Brain microvascular endothelial cell (primary cell): Measurements from ENCODE around the gene RRP1.

ENCODE experiments used
- DNase-seq: peaks from one replicate; pipeline ENCODE4 v3.0.0-alpha.2; 2020
- H3K27ac ChIP-seq: fragments of 250-450 bp; sonication (Bioruptor Pico); 2 replicates; pipeline ENCODE4 v1.5.1; 2020; ENCODE audit warnings: mild to moderate bottlenecking, moderate library complexity
- H3K27me3 ChIP-seq: fragments of 250-450 bp; sonication (Bioruptor Pico); replicated peaks from 2 replicates; pipeline ENCODE4 v1.5.1; 2020; ENCODE audit warnings: mild to moderate bottlenecking
- H3K36me3 ChIP-seq: fragments of 250-450 bp; sonication (Bioruptor Pico); replicated peaks from 2 replicates; pipeline ENCODE4 v1.5.1; 2020; ENCODE audit warnings: mild to moderate bottlenecking
- H3K4me3 ChIP-seq: 2 replicates; pipeline ENCODE4 v1.5.1; 2011; ENCODE audit warnings: low read depth, mild to moderate bottlenecking, control low read depth, low read length, moderate library complexity
- in situ Hi-C: cut with HindIII; loops from 2 replicates; pipeline ENCODE4 v1.10.0; 2017; ENCODE audit warnings: low sequenced_read_pairs, low pct_ligation_motif_present
- TF ChIP-seq, protein P1 (sequence below): IDR thresholded peaks from 2 replicates; pipeline ENCODE4 v1.5.1; 2011; ENCODE audit warnings: low read depth, mild to moderate bottlenecking, moderate library complexity, low read length, control low read depth, inconsistent platforms; ENCODE audit errors: missing control alignments

Gene RRP1

DNA sequence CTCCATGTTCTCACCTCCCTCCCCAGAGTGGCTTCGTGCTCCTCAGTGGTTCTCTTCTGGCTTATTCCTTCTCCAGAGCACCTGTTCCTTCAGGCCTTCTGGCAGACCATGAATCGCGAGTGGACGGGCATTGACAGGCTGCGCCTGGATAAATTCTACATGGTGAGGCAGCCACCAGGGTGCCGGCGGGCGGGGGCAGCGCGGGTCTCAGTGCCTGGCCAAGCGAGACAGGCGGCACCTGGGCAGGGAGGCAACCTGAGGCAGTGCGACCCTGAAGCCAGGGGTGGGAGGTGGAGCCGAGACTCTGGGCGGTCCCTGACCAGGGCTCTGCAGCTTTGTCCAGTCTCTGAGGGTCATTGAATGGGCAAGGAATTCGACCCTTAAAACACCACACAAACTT lies 3.9 kb downstream of the RRP1 start:
- H3K36me3 ChIP-seq = peaks cover 52% of the 10 kb centered on the region
- H3K4me3 ChIP-seq = no peak overlapping the region
- no peaks in the 10 kb centered on the region for H3K27me3 ChIP-seq
- H3K27ac ChIP-seq = no peak overlapping the region
- in situ Hi-C loops = no loop called here
- no peak for DNase-seq
- TF ChIP-seq, protein P1, sequence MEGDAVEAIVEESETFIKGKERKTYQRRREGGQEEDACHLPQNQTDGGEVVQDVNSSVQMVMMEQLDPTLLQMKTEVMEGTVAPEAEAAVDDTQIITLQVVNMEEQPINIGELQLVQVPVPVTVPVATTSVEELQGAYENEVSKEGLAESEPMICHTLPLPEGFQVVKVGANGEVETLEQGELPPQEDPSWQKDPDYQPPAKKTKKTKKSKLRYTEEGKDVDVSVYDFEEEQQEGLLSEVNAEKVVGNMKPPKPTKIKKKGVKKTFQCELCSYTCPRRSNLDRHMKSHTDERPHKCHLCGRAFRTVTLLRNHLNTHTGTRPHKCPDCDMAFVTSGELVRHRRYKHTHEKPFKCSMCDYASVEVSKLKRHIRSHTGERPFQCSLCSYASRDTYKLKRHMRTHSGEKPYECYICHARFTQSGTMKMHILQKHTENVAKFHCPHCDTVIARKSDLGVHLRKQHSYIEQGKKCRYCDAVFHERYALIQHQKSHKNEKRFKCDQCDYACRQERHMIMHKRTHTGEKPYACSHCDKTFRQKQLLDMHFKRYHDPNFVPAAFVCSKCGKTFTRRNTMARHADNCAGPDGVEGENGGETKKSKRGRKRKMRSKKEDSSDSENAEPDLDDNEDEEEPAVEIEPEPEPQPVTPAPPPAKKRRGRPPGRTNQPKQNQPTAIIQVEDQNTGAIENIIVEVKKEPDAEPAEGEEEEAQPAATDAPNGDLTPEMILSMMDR = no peak

- H3K36me3 ChIP-seq = peaks cover 61% of the 10 kb centered on the region
- in situ Hi-C loops = no loop called here
- TF ChIP-seq, protein P1 = no peak
- no peak overlapping the region for H3K4me3 ChIP-seq
- no peaks in the 10 kb centered on the region for H3K27me3 ChIP-seq
- H3K27ac ChIP-seq = no peak overlapping the region
- no peak for DNase-seq
Measured at GRCh38 chr21:43794311-43794710, 4.9 kb downstream of the RRP1 start.

GRCh38 chr21:43794857-43795256 lies 5.5 kb downstream of the RRP1 start:
- in situ Hi-C loops = no loop called here
- peaks cover 66% of the 10 kb centered on the region for H3K36me3 ChIP-seq

DNA sequence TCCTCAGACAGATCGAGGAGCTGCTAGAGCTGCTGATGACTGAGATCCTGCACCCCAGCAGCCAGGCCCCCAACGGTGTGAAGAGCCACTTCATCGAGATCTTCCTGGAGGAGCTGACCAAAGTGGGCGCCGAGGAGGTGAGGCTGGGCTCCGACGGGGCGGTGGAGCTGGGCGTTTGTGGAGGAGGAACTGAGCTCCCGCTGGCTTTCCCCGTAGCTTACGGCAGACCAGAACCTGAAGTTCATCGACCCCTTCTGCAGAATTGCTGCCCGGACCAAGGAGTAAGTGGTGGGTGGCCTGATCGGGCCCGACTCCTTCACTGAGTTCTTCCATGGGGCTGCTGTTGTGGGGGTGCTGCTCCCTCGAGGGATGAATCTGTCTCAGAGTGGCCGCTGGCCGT lies 8.0 kb downstream of the RRP1 start:
- no peak for DNase-seq
- TF ChIP-seq, protein P1 = no peak
- Histone ChIP-seq H3K36me3 (peaks cover 84% of the 10 kb centered on the region), H3K27ac (no peak overlapping the region), H3K4me3 (no peak overlapping the region), H3K27me3 (no peaks in the 10 kb centered on the region)
- in situ Hi-C loops = no loop called here

More at GRCh38 chr21:43794857-43795256, 5.5 kb downstream of the RRP1 start:
- no peak overlapping the region for H3K4me3 ChIP-seq
- no peak overlapping the region for H3K27ac ChIP-seq
- TF ChIP-seq, protein P1 = no peak
- no peak for DNase-seq
- no peaks in the 10 kb centered on the region for H3K27me3 ChIP-seq

DNA sequence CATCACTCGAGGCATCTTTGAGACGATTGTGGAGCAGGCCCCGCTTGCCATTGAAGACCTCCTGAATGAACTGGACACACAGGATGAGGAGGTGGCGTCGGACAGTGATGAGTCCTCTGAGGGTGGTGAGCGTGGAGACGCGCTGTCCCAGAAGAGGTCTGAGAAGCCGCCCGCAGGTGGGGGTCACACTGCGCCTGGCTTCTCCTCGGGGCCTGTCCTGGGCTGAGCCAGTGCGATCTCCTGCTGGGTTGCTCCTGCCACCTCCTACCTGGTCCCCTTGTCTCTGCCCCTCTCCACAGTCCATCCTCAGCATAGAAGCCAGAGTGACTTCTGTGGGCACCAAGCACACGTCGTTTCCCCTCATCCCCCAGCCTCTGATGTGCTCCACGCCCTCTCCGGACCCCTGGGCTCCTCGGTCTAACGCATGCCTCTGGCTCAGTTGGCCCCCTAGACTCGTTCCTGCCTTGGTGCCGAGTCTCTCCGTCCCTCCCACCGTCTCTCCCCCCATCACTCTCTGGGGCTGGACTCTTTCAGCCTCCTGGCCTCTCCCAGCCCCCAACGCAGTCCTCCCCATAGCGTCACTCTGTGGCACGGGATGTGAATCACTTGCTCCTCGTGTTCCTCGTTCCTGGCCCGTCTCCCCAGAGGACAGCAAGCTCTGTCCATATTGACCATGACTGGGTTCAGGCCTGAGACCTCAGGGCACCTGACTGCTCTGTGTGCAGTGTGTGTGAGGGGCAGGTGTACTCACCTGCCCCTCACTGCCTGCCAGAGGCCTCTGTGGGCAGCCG lies 8.7 kb downstream of the RRP1 start:
- no peaks in the 10 kb centered on the region for H3K27me3 ChIP-seq
- peaks cover 87% of the 10 kb centered on the region for H3K36me3 ChIP-seq
- in situ Hi-C loops = no loop called here
- no peak overlapping the region for H3K27ac ChIP-seq
- no peak overlapping the region for H3K4me3 ChIP-seq
- TF ChIP-seq, protein P1 = no peak
- no peak for DNase-seq
